HL-60/S4 (cell line): ENCODE data around the gene AACS.
"Not testable (repeated sequence)": the region's sequence is repeated elsewhere in the genome, so short reads cannot be mapped to it uniquely, and the experiment has no call there.

Source experiments
- in situ Hi-C: fragments of 300-500 bp; cut with MboI; formaldehyde crosslinking; loops from 2 replicates; pipeline ENCODE4 v1.14.3; 2022; ENCODE audit warnings: low sequenced_read_pairs

The AACS gene

DNA sequence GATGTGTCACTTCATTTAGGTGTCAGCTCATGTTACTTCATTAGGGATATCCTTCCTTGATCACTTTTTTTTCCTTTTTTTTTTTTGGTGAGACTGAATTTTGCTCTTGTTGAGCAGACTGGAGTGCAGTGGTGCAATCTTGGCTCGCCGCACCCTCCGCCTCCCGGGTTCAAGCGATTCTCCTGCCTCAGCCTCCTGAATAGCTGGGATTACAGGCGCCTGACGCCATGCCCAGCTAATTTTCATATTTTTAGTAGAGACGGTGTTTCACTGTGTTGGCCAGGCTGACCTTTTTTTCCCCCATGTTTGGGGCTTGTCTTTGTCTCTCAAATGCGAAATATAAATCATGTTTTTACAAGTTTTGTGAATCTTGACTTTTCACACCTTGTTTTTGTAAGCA lies 9.6 kb upstream of the AACS start:
- in situ Hi-C loops, result no loop called here

GRCh38 chr12:125056306-125056705 lies 8.9 kb upstream of the AACS start:
- in situ Hi-C loops, result no loop called here

- in situ Hi-C loops, result no loop called here
Observed at GRCh38 chr12:125057708-125058107, 7.5 kb upstream of the AACS start.

- in situ Hi-C loops, result no loop called here
Observed at GRCh38 chr12:125061229-125061628, 4.0 kb upstream of the AACS start.

DNA sequence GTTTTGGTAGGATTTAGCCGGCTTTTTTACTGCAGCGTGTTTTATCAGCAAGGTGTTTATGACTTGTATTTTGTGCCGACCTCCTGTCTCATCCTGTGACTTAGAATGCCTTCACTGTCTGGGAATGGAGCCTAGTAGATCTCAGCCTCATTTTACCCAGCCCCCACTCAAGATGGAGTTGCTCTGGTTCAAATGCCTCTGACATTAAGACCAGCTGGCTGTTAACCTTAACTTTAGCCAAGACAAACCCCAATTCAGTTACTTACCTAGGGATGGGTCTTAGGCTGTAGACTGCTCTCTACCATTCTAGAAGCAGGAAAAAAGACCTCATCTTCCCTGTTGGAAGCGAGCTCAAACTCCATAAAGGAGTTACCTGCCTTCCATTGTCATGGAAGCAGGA lies 1.7 kb upstream of the AACS start:
- in situ Hi-C loops, result not testable (repeated sequence)

GRCh38 chr12:125064492-125064891 lies 743 bp upstream of the AACS start:
- in situ Hi-C loops, result no loop called here

- in situ Hi-C loops, result no loop called here
Observed at GRCh38 chr12:125065919-125066570, 810 bp downstream of the AACS start.

DNA sequence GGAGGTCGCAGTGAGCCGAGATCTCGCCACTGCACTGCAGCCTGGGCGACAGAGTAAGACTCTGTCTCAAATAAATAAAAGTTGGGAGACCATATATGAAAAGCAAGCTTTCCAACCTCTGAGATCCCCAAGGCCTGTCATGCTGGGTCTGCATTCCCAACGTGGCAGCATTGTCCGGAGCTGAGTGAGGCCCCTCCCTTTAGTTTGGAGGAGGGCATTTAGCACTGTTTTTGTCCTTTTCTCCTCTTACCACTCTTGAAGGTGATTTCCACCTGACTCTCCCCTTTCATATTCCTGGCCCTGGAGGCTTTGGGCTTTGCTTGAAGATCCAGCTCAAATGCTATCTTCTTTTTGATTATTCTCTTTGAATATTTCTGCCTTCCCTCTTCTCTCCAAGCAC lies 3.2 kb downstream of the AACS start:
- in situ Hi-C loops, result no loop called here

DNA sequence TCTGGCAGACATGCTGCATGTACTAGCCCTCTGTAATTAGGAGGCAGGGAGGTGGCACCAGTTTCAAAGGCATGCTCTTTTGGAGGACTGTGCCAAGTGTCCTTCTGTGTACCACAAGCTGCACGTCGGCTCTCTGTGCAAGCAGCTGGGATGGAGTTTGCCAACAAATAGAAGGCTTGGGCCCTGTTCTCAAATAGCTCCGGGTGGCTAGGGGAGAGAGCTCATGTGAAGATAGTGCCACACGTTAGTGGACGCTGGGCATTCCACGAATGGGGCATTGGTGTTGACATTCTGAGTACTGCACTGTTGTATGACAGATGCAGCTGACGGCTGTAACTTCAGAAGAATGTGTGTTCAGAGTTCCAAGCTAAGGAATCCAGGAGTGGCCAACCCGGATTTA lies 4.4 kb downstream of the AACS start:
- in situ Hi-C loops, result no loop called here

GRCh38 chr12:125070112-125070511 lies 4.9 kb downstream of the AACS start:
- in situ Hi-C loops, result no loop called here

GRCh38 chr12:125070661-125071390 lies 5.6 kb downstream of the AACS start:
- in situ Hi-C loops, result no loop called here

- in situ Hi-C loops, result no loop called here
Observed at GRCh38 chr12:125071456-125071855, 6.2 kb downstream of the AACS start.

DNA sequence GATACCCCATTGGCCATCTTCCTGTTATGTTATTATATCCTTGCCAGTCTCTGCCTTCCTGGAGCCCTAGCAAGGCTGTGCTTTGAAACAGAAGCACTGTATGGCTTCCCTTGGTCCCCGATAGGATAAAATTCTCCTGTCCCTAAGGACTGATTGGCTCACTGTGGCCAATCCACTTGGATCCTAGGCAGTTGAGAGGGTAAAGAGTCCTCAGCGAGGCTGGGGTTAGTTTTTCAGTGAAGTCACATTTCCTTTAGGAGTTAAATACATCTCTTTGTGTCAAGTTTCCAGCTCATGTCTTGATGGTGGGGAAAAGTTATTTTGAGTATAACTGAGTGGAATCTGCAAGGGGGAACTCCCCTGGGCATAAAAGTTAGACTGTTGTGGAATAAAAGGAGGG lies 7.3 kb downstream of the AACS start:
- in situ Hi-C loops, result no loop called here

GRCh38 chr12:125074294-125074693 lies 9.1 kb downstream of the AACS start:
- in situ Hi-C loops, result not testable (repeated sequence)

DNA sequence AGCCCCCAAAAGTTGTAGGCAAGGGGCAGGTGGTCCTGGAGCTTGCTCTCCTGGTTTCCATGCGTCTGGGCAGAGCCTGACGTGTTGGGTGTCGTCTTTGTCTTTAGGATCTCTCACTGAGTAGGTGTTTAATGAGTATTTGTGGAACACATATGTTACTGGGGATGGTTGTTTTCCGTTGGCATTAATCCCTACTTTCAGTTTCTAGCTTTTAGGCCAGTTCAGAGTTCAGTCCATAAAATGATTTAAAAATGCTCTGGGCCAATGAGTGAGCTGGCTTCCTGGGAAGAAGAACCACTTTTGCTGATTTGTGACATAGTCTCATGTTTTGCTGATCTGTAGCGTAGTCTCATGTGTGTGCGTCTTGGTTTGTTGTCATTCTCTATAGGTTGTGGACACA lies 10.9 kb downstream of the AACS start:
- in situ Hi-C loops, result no loop called here

DNA sequence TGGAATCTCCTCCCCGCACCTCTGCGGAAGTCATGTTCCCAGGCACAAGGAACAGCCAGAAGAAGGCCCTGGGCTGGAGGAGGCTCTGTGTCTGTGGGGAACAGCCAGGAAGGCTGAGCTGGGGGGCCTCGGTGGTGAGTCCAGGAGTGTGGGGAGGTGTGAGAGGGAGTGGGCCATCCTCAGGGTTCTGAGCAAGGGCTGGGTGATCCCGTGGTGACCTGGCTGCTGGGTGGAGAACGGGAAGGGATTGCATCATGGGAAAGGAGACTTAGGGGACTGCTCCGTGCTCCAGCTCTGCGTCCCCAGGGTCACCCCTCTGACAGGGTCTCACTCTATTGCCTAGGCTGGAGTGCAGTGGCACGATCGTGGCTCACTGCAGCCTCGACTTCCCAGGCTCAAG lies 13.8 kb downstream of the AACS start:
- in situ Hi-C loops, result no loop called here

DNA sequence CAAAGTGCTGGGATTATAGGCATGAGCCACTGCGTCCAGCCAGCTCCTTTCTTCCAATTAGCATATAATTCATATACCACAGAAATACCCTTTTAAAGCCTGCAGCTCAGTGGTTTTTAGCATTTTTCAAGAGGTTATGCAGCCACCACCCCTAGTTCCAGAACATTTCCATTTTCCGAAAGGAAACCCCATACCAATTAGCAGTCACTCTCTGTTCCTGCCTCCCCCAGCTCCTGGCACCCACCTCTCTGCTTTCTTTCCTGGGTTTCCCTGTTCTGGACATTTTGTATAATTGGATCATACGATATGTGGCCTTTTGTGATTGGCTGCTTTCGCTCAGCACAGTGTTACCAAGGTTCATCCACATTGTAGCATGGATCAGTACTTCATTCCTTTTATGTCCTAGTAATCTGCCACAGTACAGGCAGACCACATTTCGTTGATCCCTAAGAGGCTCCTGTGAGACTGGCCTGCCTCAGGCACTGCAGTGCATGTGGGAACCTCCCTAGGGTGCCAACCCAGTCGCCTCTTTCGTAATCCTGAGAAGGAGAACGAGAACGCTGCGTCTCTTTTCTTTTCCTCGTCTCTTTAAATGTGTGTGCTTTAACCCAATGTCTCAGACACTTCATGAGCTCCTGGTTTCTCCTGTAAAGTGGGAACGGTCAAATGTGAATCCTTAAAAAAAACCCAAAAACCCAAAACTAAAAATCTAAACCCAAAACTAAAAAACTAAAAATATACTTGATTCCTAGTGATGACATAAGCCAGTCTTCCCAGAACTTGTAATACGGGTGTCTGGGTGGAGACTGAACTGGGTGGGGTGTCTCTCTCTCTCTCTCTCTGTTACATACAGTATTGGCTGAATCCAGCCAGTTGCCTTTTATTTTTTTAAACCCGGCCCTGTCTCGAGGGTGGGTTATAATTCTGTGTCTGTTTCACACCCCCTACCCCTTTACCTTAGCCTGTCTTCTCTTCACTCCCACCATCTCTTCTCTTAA lies 14.7 kb downstream of the AACS start:
- in situ Hi-C loops, result no loop called here

DNA sequence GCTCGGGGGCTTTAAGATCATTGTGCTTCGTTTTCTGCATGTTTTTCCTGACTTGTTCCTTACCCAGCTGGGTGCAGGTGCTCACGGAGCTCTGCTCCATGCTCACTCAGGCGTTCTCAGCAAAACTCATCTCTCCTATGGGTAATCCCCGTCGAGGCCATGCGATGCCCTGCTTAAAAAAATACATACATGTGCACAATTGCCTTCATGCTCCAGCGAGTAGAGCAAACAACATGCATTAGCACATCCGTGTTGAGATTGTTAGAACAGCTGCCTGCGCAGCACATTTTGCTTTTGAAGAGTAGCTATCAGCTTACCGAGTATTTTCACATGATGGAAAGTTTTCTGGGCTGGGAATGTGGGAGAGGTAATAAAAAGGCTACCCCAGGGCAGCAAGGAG lies 16.2 kb downstream of the AACS start:
- in situ Hi-C loops, result no loop called here

DNA sequence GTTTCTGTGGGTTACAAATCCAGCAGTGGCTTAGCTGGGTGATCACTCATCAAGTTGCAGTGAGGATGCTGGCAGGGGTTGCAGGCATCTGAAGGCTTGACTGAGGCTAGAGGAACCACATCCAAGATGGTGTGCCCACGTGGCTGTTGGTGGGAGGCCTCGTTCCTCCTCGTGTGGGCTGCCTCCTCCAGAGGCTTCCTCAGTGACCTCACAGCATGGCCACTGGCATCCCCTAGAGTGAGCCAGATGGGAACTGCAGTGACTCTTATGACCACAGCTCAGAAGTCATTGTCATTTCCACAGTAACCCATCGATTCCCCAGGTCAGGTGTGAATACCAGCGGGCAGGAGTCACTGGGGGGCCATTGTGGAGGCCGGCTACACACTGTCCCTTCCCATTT lies 17.8 kb downstream of the AACS start:
- in situ Hi-C loops, result no loop called here

GRCh38 chr12:125088199-125088598 lies 23.0 kb downstream of the AACS start:
- in situ Hi-C loops, result not testable (repeated sequence)

DNA sequence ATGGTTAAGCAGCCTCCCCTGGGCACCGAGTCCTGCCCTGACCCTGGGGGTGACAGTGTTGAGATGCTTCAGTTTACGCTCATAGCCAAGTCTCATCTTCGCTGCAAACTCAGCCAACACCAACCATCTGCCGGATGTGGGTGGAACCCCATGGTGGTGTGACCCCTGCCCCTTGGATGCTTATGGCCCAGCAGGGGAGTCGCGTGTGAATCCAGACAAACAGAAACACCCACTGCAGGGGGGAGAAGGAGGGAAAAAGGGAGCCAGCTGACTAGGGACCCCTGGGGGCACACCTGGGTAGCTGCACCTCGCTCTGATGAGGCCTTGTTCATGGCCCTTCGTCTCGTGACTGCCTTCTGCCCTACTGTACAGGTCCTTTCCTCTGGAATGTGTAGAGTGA lies 23.8 kb downstream of the AACS start:
- in situ Hi-C loops, result no loop called here

DNA sequence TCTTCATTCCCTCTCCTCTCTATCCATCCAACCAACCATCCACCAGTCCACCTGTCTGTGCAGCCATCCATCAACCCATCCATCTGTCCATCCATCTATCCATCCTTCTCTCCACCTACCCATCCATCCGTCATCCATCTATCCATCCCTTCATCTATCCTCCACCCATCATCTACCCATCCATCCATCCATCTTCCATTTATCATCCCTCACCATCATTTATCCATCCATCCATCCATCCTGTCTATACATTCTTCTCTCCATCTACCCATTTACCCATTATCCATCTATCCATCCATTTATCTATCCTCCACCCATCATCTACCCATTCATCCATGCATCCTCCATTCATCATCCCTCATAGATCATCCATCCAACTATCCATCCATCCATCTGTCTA lies 24.4 kb downstream of the AACS start:
- in situ Hi-C loops, result no loop called here
